Measurements from ENCODE around the gene KCNIP3.
A peak's percentile ranks its signal among the peaks of the same experiment; 100 is the strongest.
"Not testable (repeated sequence)": the region's sequence is repeated elsewhere in the genome, so short reads cannot be mapped to it uniquely, and the experiment has no call there.

Gene KCNIP3

DNA sequence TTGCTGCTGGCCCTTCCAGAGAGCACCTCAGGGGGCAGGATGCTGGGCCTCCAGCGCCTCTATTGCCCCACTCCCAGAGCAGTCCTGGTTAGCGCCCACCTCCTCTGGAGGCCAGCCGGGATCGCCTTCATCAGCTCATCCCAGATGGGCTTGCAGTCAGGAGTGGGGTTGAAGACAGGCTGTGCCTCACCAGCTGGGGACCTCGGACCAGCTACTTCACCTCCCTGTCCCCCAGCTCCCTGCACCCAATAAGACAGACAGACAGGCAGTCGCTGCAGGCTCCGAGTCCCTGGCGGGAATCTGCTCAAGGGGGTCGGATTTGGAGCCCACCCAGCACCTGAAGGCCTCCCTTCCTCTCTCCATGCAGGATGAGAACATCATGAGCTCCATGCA, 86.5 kb downstream of the KCNIP3 start:
- no peak for DNase-seq (ENCODE audit: low read depth)

DNA sequence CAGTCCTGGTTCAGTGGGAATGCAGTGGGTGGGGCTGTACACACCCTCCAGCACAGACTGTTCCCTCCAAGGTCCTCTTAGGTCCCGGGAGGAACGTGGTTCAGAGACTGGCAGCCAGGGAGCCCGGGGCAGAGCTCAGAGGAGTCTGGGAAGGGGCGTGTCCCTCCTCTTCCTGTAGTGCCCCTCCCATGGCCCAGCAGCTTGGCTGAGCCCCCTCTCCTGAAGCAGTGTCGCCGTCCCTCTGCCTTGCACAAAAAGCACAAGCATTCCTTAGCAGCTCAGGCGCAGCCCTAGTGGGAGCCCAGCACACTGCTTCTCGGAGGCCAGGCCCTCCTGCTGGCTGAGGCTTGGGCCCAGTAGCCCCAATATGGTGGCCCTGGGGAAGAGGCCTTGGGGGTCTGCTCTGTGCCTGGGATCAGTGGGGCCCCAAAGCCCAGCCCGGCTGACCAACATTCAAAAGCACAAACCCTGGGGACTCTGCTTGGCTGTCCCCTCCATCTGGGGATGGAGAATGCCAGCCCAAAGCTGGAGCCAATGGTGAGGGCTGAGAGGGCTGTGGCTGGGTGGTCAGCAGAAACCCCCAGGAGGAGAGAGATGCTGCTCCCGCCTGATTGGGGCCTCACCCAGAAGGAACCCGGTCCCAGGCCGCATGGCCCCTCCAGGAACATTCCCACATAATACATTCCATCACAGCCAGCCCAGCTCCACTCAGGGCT, 87.9 kb downstream of the KCNIP3 start:
- peak; percentile 11 for DNase-seq (ENCODE audit: low read depth)

DNA sequence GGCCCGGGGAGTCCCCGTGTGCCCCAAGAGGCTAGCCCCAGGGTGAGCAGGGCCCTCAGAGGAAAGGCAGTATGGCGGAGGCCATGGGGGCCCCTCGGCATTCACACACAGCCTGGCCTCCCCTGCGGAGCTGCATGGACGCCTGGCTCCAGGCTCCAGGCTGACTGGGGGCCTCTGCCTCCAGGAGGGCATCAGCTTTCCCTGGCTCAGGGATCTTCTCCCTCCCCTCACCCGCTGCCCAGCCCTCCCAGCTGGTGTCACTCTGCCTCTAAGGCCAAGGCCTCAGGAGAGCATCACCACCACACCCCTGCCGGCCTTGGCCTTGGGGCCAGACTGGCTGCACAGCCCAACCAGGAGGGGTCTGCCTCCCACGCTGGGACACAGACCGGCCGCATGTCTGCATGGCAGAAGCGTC, 88.4 kb downstream of the KCNIP3 start:
- no peak for DNase-seq (ENCODE audit: low read depth)

DNA sequence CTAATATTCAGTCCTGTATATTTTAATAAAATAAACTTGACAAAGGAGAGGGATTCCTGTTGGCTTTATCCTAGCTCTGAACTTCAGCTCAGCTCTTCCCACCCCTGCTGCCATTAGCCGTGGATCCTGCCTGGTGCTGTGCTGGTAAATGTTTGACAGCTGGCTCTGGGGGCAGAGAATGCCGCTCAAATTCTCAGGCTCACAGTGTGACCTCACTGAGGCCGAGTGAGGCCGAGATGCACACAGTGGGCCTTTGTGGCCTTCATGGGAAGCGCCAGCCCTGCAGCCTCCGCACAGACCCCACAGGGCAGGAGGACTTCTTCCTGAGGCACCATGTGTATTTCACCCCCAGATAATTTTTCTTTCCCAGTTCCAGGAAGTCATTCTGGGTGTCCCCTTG, 88.9 kb downstream of the KCNIP3 start:
- DNase-seq (ENCODE audit: low read depth), result no peak

DNA sequence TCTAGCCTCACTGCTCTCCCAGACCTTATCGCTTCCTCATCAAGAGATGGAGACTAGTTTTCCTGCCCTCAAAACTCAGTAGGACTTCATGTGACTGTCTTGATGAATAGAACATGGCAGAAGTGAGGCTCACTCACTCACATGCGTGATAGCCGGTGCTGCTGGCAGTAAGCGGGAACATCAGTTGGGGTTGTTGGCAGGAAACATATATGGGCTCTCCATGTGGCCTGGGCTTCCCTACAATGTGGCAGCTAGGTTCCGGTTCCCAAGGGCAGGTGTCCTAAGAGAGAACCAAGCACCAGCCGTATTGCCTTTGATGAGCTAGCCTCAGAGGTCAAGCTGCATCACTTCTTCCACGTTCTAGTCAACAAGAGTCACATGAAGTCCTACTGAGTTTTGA, 90.2 kb downstream of the KCNIP3 start:
- no peak for DNase-seq (ENCODE audit: low read depth)

DNA sequence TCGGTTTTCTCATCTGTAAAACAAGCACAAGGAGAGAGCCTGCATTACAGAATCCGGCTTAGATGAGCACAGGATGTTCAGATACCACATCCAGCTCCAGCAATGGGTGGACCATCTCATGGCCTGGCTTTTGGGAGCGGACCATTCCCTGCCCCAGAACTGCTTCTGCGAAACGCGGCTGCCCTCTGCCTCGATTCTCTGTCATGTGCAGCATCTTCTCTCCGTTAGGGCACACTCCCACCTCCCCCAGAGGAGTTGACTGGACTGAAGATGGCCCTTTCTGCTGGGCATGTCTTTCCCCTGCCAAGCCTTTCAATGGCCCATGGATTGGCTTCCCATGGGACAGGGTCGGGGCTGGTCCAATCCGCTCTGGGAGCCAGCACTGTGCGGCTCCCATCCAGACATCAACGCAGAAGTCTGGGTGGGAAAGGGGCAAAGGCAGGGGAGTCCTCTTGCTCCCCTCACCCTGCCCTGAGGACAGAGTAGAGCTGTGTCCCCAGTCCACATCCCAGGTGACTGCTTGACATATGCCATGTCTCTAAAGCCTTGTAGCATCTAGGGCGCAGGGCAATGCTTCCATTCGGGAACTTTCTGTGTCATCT, 91.0 kb downstream of the KCNIP3 start:
- no peak for DNase-seq (ENCODE audit: low read depth)

DNA sequence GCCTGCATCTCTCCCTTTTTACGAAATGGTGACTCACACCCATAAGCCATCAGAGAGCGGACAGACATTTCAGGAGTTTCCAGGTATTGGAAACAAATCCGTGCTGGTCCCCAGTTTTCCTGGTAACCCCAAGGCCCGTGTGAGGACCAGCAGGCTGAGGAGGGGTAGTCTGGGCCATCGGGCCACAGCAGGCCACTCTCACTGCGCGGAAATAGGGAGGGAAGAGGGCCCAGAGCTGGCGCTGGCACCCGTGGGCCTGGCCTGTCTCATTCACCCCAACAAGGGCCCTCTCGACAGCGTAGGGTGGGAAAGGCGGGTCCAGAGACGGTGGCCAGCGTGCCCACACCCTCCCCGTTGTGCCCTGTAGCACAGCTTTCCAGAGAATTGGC, 91.7 kb downstream of the KCNIP3 start:
- no peak for DNase-seq (ENCODE audit: low read depth)

DNA sequence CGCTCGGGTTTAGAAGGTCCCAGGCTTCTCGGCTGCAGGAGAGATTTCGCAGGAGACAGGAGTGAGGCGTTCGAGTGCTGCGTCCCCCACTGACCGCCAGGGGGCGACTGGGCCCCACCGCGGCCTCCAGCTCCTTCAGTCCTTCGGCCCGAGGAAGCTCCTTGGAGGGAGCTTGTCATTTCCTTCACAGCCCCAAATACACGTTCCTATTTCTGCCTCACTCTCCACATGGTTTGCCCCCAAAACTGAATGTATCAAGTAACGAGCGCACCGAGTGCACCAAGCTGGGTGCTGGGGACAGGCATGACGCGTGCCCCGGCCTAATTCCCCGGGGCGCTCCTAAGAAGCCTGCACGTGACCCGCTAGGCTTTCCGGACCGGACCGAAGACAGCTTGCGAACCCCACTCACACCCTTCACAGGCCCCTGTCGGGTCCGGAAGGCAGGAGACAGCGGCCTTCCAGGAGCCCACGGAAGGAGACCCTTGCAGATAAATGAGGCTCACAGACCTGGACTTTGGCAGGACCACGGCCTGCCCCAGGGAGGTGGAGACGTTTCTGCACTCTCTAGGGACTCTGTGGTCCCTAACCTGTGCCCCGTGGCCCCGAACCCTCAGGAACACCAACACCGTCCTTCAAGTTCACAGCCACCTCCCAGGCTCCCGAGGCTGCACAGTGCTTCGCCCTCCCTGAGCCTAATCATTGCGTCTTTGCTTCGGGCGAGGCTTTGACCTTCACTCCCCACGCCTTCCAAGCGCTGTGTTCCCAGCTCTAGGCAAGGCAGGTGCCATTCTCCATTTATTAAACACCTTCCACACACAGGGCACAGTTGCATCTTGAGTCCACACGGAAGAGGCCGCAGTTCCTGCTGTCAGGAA, 92.3 kb downstream of the KCNIP3 start:
- DNase-seq (ENCODE audit: low read depth), result peak; percentile 68

DNA sequence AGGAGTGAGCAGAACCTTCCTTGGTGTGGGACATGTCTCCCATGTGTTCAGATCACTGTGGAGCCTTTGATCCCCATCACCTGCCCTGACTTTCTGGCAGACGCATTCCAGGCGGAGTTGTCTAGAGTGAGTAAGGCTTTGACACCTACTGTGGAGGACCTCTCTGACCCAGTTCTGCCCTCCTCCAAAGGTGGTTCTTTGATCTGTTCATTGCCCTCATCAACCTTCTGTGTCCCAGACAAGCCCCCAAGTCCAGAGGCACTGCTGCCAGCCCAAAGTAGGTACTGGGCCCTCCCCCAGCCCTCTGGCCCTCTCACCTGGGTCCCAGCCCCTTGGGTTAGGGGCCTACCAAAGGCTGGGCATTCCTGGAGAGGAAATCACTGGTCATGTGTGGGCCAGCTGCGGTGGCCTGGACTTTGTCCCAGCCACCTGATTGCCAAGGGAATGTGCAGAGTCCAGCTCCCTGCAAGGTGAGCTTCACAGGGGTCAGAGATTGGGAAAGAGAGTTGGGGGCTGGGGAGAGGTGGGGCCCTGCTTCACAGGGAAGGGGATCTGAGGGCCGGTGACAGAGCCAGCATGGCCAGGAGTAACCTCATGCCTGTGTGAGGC, 93.2 kb downstream of the KCNIP3 start:
- DNase-seq (ENCODE audit: low read depth), result no peak

DNA sequence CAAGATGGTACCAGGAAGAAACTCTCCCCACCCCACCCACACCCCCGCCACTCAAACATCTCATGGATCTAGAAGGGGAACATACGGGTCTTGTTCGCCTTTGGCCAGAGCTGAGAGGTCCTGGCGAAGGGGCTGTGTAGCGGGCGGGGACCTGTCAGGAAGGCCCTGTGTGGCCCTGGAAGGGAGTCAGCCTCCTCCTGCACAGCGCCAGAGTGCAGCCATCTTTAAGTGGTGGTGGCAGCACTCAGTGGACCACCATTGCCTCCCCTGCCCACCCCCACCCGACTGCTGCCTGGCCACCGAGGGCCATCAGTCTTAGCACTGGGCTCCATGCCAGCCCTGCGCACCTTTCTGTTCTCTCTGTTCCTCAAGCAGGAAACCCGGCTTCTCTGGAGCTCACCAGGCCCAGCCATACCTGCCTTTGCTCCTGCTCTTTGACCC, 93.8 kb downstream of the KCNIP3 start:
- no peak for DNase-seq (ENCODE audit: low read depth)

DNA sequence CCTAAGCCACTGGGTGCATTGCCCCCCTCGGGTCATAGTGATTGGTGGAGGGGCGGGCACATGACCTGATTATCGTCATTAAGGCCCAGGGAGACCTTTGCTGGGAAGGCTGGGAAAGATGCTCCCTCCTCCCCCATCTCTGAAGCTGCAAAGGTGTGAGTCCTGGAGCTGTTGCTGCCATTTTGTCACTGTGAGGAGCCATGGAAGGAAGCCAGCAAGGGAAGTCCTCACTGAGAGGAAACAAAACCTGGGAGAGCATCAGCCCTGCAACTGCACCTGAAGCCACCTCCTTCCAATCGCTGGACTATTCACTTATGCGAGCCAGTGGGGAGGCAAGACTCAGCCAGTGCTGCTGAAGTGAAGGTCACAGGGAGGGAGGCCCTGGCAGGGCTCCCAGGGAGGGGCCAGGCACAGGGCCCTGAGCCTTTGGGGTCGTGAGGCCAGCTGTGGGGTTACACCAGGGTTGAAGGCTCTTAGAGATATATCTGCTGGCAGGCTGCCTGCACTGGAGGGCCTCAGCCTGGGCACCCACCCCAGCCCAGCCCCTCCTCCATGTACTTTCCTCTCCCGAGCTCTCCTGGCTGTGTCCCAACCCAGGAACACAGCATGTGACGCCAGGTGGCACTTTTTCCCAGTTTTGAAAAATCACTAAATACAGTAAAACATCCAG, 94.6 kb downstream of the KCNIP3 start:
- DNase-seq (ENCODE audit: low read depth), result no peak

DNA sequence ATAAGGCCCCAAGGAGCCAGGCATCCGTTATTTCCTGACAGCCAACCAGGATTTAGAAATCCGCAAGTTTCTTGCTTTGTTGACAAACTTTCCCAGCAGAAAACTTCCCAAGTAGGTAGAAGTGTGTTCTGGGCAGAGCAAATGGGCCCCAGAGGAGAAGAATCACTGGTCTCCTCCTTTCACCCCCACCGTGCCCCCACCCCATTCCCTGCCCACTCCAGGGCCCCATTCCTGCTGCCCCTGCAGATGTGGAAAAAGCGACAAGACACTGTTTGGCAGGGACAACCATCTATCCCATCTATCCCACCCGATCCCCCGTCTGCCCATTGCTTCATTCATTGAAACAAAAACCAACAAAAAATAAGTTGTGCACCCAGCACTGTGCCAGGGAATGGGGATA, 95.2 kb downstream of the KCNIP3 start:
- no peak for DNase-seq (ENCODE audit: low read depth)

DNA sequence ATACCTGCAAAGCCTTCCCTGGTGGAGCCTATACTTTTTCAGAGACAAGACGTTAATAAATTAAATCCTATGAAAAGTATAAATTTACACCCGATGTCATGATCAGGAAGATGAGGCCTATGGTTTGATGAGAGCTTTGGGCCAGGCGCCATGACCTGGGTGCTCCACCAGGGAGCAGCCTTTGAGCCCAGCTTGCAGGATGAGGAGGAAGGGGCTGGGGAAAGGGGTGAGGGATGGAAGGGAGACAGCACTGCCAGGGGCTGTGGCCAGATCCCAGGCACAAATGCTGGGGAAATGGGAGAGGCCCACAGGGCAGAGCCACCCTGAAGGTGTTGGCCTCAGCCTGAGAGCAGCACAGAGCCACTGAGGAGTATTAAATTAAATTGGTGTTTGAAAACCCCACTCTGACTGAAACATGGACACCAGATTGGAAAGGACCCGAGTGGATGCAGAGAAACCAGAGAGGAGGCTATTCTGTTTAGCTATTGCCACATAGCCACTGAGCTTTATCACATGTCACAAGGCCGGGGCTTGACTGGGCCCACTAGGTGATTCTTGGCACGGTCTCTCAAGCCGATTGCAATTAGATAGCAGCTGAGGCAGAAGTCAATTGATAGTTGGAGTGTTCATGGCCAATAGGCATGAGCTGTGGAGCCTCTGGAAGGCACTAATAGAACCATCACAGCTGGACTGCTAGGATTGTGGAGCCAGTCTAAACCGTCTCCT, 95.7 kb downstream of the KCNIP3 start:
- DNase-seq (ENCODE audit: low read depth), result no peak

DNA sequence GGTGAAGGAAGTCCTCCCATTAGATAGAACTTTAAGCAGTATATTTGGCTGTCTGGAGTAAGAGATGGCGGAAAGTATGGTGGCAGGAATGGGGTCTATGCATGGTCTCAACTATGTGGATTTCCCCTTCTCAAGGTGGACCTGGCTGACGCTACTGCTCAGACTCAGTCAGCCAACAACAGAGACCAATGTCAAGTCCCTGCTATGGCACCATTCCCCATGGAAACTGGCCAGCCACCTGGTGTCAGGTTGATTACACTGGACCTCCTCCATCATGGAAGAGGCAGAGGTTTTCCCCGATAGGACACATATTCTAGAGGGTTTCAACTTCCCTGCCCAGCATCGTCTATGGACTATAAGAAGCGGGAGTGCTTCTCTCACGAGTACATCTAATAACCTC, 96.8 kb downstream of the KCNIP3 start:
- DNase-seq (ENCODE audit: low read depth), result no peak

DNA sequence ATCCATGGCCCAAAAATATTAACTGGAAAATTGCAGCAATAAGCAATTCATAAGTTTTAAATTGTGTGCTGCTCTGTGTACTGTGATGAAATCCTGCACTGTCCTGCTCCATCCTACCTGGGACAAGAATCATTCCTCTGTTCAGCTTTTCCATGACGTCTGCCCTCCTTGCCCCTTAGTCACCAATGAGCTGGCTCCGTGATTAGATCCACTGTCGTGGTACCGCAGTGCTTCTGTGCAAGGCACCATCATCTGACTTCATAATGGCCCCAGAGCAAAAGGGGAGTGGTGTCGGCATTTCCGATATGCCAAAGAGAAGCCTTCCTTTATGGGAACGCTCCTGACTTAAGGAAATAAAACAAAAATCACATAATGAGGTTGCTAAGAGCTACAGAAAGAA, 101.9 kb downstream of the KCNIP3 start:
- no peak for DNase-seq (ENCODE audit: low read depth)

DNA sequence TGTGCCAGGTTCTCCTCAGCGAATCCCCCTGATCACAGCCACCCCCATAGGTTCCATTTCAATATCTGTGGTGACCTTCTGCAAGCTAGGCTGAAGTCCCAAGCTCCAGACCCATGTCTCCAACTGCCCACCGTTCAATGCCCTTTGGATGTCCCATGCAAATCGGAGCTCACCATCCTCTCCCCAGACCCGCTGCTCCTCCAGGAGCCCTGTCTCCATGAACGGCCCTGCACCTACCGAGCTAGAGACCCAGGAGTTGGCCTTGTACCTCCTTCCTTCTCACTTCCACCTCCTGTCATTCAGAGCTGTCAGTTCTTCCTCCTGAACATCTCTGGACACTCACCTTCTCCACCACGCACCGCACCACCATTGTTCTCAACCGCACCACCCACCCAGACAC, 104.3 kb downstream of the KCNIP3 start:
- no peak for DNase-seq (ENCODE audit: low read depth)

DNA sequence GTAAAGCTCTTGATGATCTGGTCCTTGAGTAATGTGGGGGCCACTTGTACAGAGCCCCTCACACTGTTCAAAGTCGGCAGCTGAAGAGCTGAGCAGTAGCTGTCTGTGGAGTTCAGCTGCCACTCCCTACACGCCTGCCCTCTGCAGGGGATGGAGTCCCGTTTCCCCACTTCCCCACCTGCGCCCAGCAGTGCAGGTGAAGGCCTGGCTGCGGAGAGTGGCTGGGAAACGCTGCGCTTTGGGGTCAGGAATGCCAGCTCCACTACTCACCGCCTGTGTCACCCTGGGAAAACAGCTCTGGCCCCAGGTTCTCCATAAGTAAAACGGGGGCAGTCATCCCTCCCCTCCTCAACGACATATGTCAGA, 104.8 kb downstream of the KCNIP3 start:
- peak; percentile 2 for DNase-seq (ENCODE audit: low read depth)

DNA sequence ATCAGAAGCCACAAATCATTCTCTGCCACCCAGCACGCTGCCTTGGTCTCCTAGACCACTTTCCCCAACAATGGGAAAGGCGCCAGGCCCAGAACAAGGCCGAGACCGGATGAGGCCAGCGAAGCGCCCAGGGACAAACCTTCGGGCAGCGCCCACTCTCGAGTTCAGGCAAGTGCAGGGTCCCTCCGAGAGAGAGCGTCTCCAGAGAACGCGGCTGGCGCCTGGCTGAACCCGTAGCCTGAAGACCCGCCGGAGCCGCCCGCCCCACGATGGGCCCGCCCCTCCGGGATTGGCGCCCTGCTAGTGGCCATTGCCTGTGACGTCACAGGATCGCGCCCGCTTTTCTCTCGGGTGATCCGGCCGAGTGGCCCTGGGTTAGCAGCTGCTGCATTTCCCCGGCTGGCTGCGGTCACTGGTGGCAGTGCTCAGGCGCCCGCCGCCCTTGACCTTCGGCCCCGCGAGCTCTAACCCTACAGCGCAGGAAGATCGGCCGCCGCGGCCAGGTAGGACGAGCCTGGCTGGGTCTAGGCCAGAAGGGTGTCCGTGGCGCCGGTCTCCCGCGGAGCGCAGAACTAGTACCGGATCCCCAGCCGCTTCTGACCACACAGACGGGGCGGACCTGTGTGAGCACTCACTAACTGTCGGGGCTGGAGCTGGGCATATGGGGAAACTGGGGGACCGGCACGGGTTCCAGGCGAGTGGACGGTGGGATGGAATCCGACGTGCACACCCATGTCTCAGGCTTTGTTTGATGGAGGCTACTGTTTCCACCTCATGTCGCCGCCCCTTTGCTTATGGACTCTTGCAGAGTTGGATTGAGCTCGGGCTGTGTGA, 105.4 kb downstream of the KCNIP3 start, which contains the start of gene FAHD2A:
TSS of gene FAHD2A (plus strand) at position 339 of the 834 bp plus-strand sequence. CDS start 2,851 bp downstream, outside the sequence.
- DNase-seq (ENCODE audit: low read depth), result peak; percentile 92

DNA sequence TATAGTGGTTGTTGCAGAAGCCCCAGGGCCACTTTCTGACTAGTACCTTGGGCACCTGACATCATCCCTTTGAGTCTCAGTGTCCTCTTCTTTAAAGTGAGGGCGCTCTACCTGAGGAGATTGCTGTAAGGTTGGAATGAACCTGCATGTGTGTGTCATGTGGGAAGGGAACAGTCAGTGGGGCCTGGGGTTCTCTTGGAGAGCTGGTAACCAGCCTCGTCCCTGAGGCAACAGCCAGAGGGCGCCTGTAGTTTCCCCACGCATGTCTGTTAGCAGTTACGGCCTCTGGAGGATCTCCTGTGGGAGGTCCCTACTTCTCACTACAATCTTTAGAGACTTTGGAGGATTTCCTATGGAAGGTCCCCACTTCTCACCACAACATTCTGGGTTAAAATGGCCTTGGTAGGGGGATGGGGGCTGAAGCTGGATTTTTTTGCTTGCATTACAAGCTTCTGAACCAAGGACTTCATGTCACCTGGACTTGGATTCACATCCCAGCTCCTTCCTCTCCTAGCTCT, 106.1 kb downstream of the KCNIP3 start:
- DNase-seq (ENCODE audit: low read depth), result peak; percentile 59

DNA sequence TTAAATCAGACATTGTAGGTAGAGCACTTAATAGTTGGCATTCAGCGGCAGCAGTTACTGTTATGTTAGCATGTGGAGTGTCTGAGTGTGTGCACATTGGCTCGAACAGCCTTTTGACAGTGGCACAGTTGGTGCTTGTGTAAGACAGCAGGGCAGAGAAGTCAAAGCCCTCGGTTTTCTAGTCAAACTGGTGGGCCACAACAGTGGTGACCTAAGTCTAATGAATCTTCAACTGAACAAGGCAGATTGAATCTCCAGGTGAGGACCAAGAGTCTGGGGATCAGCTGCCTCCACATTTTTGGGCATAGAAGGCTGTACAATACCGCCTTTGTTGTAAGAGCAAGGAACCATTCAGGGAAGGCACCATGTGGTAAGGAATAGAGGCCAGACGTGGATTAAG, 106.7 kb downstream of the KCNIP3 start:
- DNase-seq (ENCODE audit: low read depth), result not testable (repeated sequence)

Data from EH (cell line).